ENCODE measurements around the gene TRMT13. TPM values are rescaled to one million over a fixed set of nuclear protein-coding genes. Genes with fewer than 3 reads are reported as not detected.

The TRMT13 gene
- total RNA-seq, 1 experiment from 2014 or later, result 19.4 TPM

Other genes starting within 250 kb of the TRMT13 start
- gene SLC35A3, start 163.2 kb upstream of the TRMT13 start, total RNA-seq (2021), result 15.0 and 15.1 TPM in 2 replicates
- 14.2 and 15.2 TPM in 2 replicates for gene SASS6, start 233 bp upstream of the TRMT13 start, total RNA-seq (2021)
- gene LRRC39, start 45.1 kb downstream of the TRMT13 start, total RNA-seq (2021), result 0.20 and 0.37 TPM in 2 replicates
- 19.0 and 20.3 TPM in 2 replicates for gene DBT, start 116.7 kb downstream of the TRMT13 start, total RNA-seq (2021)
- gene RTCA, start 133.1 kb downstream of the TRMT13 start, total RNA-seq (2021), result 29.5 and 33.6 TPM in 2 replicates
- 8.4 and 8.9 TPM in 2 replicates for gene CDC14A, start 219.3 kb downstream of the TRMT13 start, total RNA-seq (2021)

All from H9 (cell line).